ENCODE measurements around the gene HMCES.
"Not testable (repeated sequence)": the region's sequence is repeated elsewhere in the genome, so short reads cannot be mapped to it uniquely, and the experiment has no call there.

HMCES gene

GRCh38 chr3:129323651-129324294, 45.1 kb downstream of the HMCES start:
- no peak for DNase-seq

GRCh38 chr3:129324855-129325254, 46.2 kb downstream of the HMCES start:
- DNase-seq, result no peak

GRCh38 chr3:129325383-129325782, 46.7 kb downstream of the HMCES start:
- no peak for DNase-seq

GRCh38 chr3:129326138-129326537, 47.5 kb downstream of the HMCES start:
- no peak for DNase-seq

- DNase-seq, result no peak
Measured at GRCh38 chr3:129326595-129326994, 47.9 kb downstream of the HMCES start.

GRCh38 chr3:129327510-129327909, 48.8 kb downstream of the HMCES start:
- no peak for DNase-seq

- no peak for DNase-seq
Measured at GRCh38 chr3:129329858-129330257, 51.2 kb downstream of the HMCES start.

- DNase-seq, result no peak
Measured at GRCh38 chr3:129330409-129330808, 51.7 kb downstream of the HMCES start.

GRCh38 chr3:129333891-129334290, 55.2 kb downstream of the HMCES start:
- DNase-seq, result no peak

GRCh38 chr3:129336093-129336706, 57.5 kb downstream of the HMCES start:
- DNase-seq, result no peak

- DNase-seq, result not testable (repeated sequence)
Measured at GRCh38 chr3:129337719-129338118, 59.0 kb downstream of the HMCES start.

GRCh38 chr3:129339186-129339585, 60.5 kb downstream of the HMCES start:
- not testable (repeated sequence) for DNase-seq

GRCh38 chr3:129339833-129340232, 61.2 kb downstream of the HMCES start:
- DNase-seq, result not testable (repeated sequence)

- DNase-seq, result no peak
Measured at GRCh38 chr3:129341331-129342141, 62.9 kb downstream of the HMCES start.

GRCh38 chr3:129343643-129344360, 65.1 kb downstream of the HMCES start:
- DNase-seq, result no peak

GRCh38 chr3:129344540-129345220, 66.0 kb downstream of the HMCES start:
- no peak for DNase-seq

- DNase-seq, result no peak
Measured at GRCh38 chr3:129345281-129345680, 66.6 kb downstream of the HMCES start.

- DNase-seq, result no peak
Measured at GRCh38 chr3:129345971-129346370, 67.3 kb downstream of the HMCES start.

- no peak for DNase-seq
Measured at GRCh38 chr3:129346695-129347457, 68.2 kb downstream of the HMCES start.

- no peak for DNase-seq
Measured at GRCh38 chr3:129347458-129347845, 68.8 kb downstream of the HMCES start.

- no peak for DNase-seq
Measured at GRCh38 chr3:129348734-129349133, 70.1 kb downstream of the HMCES start.

GRCh38 chr3:129349169-129349568, 70.5 kb downstream of the HMCES start:
- DNase-seq, result not testable (repeated sequence)
